Peyer's patch (tissue), 4 donors: ENCODE results near the gene CCN2.

Source experiments
- POLR2A ChIP-seq, 2 donors: fragments of 450-650 bp; IDR thresholded peaks; one replicate each; pipeline ENCODE4 v1.5.1; 2017; ENCODE audit warnings: antibody characterized with exemption in 2 of 2, mild to moderate bottlenecking in 2 of 2, moderate library complexity in 2 of 2
- TF ChIP-seq, protein P1 (sequence below), 6 experiments: fragments of 450-650 bp in 4 of 6; fragments of 200-600 bp in 2 of 6; sonication (generic) in 1 of 6; IDR thresholded peaks; one replicate each; pipeline ENCODE4 v1.5.1; 2017 to 2019; ENCODE audit warnings: antibody characterized with exemption in 6 of 6, mild to moderate bottlenecking in 3 of 6, moderate library complexity in 1 of 6

DNA sequence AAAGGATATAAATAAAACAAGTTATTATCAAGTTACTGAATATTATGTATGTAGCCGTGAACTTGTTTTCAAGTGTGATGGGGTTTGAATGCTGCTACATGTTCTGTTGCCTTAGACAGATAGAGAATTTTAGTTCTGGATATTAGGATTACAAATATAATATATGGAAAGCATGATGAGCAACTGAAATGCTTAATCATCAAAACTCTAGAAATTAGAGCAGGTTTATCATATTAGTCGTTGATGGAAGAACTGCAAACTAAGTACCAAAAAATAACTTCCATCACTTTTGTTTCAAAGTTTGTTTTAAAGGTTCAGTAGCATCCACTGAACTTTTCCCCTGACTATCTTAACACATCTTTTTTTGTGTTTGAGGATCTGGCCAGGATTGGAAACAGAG, 49.1 kb upstream of the CCN2 start:
- TF ChIP-seq, protein P1, sequence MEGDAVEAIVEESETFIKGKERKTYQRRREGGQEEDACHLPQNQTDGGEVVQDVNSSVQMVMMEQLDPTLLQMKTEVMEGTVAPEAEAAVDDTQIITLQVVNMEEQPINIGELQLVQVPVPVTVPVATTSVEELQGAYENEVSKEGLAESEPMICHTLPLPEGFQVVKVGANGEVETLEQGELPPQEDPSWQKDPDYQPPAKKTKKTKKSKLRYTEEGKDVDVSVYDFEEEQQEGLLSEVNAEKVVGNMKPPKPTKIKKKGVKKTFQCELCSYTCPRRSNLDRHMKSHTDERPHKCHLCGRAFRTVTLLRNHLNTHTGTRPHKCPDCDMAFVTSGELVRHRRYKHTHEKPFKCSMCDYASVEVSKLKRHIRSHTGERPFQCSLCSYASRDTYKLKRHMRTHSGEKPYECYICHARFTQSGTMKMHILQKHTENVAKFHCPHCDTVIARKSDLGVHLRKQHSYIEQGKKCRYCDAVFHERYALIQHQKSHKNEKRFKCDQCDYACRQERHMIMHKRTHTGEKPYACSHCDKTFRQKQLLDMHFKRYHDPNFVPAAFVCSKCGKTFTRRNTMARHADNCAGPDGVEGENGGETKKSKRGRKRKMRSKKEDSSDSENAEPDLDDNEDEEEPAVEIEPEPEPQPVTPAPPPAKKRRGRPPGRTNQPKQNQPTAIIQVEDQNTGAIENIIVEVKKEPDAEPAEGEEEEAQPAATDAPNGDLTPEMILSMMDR (IDR thresholded peaks at IDR 0.05) = no peak
- no peak for TF ChIP-seq POLR2A (IDR thresholded peaks at IDR 0.05)
